NCI-H2029 (cell line): ENCODE measurements around the gene CDH23.

ENCODE experiments used
- DNase-seq: peaks from one replicate; lab custom pipeline; 2025; lab: John Stamatoyannopoulos, UW

Gene CDH23

GRCh38 chr10:71746344-71747037 is 349.8 kb downstream of the CDH23 start:
- DNase-seq = no peak

GRCh38 chr10:71747039-71747531 is 350.4 kb downstream of the CDH23 start:
- no peak for DNase-seq

GRCh38 chr10:71747551-71748523 is 351.1 kb downstream of the CDH23 start:
- DNase-seq = no peak

GRCh38 chr10:71748671-71749191 is 352.0 kb downstream of the CDH23 start:
- no peak for DNase-seq

- no peak for DNase-seq
Measured at GRCh38 chr10:71749396-71749795, 352.7 kb downstream of the CDH23 start.

- no peak for DNase-seq
Measured at GRCh38 chr10:71750124-71750841, 353.6 kb downstream of the CDH23 start.

- no peak for DNase-seq
Measured at GRCh38 chr10:71750986-71751385, 354.3 kb downstream of the CDH23 start.

GRCh38 chr10:71751515-71752224 is 354.9 kb downstream of the CDH23 start:
- DNase-seq = no peak

- no peak for DNase-seq
Measured at GRCh38 chr10:71752391-71753090, 355.8 kb downstream of the CDH23 start.

GRCh38 chr10:71753091-71753959 is 356.6 kb downstream of the CDH23 start:
- no peak for DNase-seq

GRCh38 chr10:71753960-71754505 is 357.3 kb downstream of the CDH23 start:
- no peak for DNase-seq

- no peak for DNase-seq
Measured at GRCh38 chr10:71754562-71754961, 357.8 kb downstream of the CDH23 start.

- no peak for DNase-seq
Measured at GRCh38 chr10:71755179-71755879, 358.6 kb downstream of the CDH23 start.

- no peak for DNase-seq
Measured at GRCh38 chr10:71756311-71757191, 359.8 kb downstream of the CDH23 start.

GRCh38 chr10:71757399-71757922 is 360.7 kb downstream of the CDH23 start:
- DNase-seq = no peak

GRCh38 chr10:71761105-71761511 is 364.4 kb downstream of the CDH23 start:
- no peak for DNase-seq

GRCh38 chr10:71761541-71762113 is 364.9 kb downstream of the CDH23 start:
- DNase-seq = no peak
